Sigmoid colon (tissue), 7 donors: ENCODE data around the gene PADI2. TPM values are rescaled to one million over a fixed set of nuclear protein-coding genes. Genes with fewer than 3 reads are reported as not detected.

Experiments
- DNase-seq: peaks from one replicate; pipeline ENCODE4 v3.0.0-alpha.2; 2019
- H3K27ac ChIP-seq, 4 donors: fragments of 200-600 bp; sonication (generic); one replicate each; pipeline ENCODE4 v1.5.1; 2016 to 2019; ENCODE audit warnings: mild to moderate bottlenecking in 1 of 4
- H3K27me3 ChIP-seq, 3 donors: fragments of 200-600 bp; sonication (generic); one replicate each; pipeline ENCODE4 v1.5.1; 2019; ENCODE audit warnings: mild to moderate bottlenecking in 1 of 3
- H3K36me3 ChIP-seq, 4 donors: fragments of 200-600 bp; sonication (generic); one replicate each; pipeline ENCODE4 v1.5.1; 2016 to 2019
- H3K4me1 ChIP-seq, 4 donors: fragments of 200-600 bp; sonication (generic); one replicate each; pipeline ENCODE4 v1.5.1; 2017 to 2019
- H3K4me3 ChIP-seq, 4 donors: fragments of 200-600 bp; sonication (generic); one replicate each; pipeline ENCODE4 v1.5.1; 2017 to 2019; ENCODE audit warnings: mild to moderate bottlenecking in 2 of 4, moderate library complexity in 1 of 4
- H3K9me3 ChIP-seq, 4 donors: fragments of 200-600 bp in 3 of 4; sonication (generic) in 3 of 4; one replicate each; pipeline versions ENCODE4 v1.5.1 to v1.6.1; 2013 to 2019
- EP300 ChIP-seq, 4 donors: sonication (generic); formaldehyde crosslinking; IDR thresholded peaks; one replicate each; pipeline ENCODE4 v1.6.1; 2017; ENCODE audit warnings: antibody characterized with exemption in 4 of 4
- POLR2A ChIP-seq, 2 donors: fragments of 450-650 bp; IDR thresholded peaks; one replicate each; pipeline ENCODE4 v1.6.1; 2016; ENCODE audit warnings: antibody characterized with exemption in 2 of 2, mild to moderate bottlenecking in 2 of 2, moderate library complexity in 2 of 2
- POLR2AphosphoS5 ChIP-seq, 4 donors: sonication (generic); formaldehyde crosslinking; IDR thresholded peaks; one replicate each; pipeline ENCODE4 v1.6.1; 2017; ENCODE audit warnings: antibody characterized with exemption in 4 of 4
- WGBS, 2 donors: extraction: QIAGEN DNeasy Blood & Tissue Kit; methylation state at CpG; one replicate each; pipeline ENCODE4 v1.1.7; 2013; 5-methylcytosine and 5-hydroxymethylcytosine counted together
- intact Hi-C: fragments of 100-400 bp; cut with DNase I; formaldehyde crosslinking; loops from one replicate; pipeline ENCODE4 v1.15.1; 2023
- polyA plus RNA-seq, 3 donors: library from polyadenylated mRNA; stranded (reverse); fragments of 200-250 nt; gene quantifications; one replicate each; pipeline ENCODE4 v1.2.3, GENCODE V29; 2013
- total RNA-seq, 4 donors: library from RNA; depleted of rRNA; stranded (reverse); fragments of >200 nt; gene quantifications; one replicate each; pipeline ENCODE4 v1.1.0, GENCODE V29; 2016
- TF ChIP-seq, protein P1 (sequence below), 4 experiments: fragments of 450-650 bp in 3 of 4; fragments of 200-600 bp in 1 of 4; IDR thresholded peaks; one replicate each; pipeline ENCODE4 v1.5.1; 2016 to 2019; ENCODE audit warnings: antibody characterized with exemption in 4 of 4, mild to moderate bottlenecking in 3 of 4, moderate library complexity in 2 of 4
- donor health status: healthy with polysubstance abuse.
- donor health status: Bipolar disorder and iron deficiency.
- donor health status: healthy.

Gene PADI2
- total and polyA plus RNA-seq, 7 donors = 0.27 to 169 (median 1.1) TPM

DNA sequence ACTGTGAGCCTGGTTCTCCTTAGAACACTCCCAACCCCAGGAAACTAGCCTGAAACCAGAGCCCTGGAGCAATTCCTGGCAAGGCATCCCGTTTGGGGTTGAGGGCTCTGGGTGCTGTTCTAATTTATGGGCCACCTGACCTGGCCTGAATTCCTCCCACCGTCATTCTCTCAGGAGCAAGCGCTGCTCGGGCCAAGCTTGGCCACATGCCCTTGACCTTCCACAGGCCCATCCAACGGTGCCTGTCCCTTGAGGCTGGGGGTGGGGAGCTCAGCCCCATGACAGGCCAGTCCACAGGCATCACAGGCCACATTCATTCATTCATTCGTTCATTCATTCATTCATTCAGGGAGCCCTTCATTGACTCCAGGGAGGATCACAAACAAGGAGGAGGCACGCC lies 5.3 kb downstream of the PADI2 start:
- peak in 1 of 4 donors; percentile 10 for TF ChIP-seq POLR2AphosphoS5 (IDR thresholded peaks at IDR 0.05)
- TF ChIP-seq, protein P1, sequence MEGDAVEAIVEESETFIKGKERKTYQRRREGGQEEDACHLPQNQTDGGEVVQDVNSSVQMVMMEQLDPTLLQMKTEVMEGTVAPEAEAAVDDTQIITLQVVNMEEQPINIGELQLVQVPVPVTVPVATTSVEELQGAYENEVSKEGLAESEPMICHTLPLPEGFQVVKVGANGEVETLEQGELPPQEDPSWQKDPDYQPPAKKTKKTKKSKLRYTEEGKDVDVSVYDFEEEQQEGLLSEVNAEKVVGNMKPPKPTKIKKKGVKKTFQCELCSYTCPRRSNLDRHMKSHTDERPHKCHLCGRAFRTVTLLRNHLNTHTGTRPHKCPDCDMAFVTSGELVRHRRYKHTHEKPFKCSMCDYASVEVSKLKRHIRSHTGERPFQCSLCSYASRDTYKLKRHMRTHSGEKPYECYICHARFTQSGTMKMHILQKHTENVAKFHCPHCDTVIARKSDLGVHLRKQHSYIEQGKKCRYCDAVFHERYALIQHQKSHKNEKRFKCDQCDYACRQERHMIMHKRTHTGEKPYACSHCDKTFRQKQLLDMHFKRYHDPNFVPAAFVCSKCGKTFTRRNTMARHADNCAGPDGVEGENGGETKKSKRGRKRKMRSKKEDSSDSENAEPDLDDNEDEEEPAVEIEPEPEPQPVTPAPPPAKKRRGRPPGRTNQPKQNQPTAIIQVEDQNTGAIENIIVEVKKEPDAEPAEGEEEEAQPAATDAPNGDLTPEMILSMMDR (IDR thresholded peaks at IDR 0.05) = no peak
- DNase-seq = no peak
- H3K27ac ChIP-seq = no peak overlapping the region
- no peaks in the 10 kb centered on the region for H3K9me3 ChIP-seq
- H3K27me3 ChIP-seq = peaks cover 14 to 29% (median 28%) of the 10 kb centered on the region in 3 donors
- intact Hi-C loops = no loop called here
- H3K4me3 ChIP-seq = no peak overlapping the region
- 60 to 65% methylated on average over 7 of the region's 7 CpGs for WGBS, 2 donors
- H3K36me3 ChIP-seq = no peaks in the 10 kb centered on the region
- H3K4me1 ChIP-seq = peaks cover 0 to 18% (median 16%) of the 10 kb centered on the region in 4 donors

DNA sequence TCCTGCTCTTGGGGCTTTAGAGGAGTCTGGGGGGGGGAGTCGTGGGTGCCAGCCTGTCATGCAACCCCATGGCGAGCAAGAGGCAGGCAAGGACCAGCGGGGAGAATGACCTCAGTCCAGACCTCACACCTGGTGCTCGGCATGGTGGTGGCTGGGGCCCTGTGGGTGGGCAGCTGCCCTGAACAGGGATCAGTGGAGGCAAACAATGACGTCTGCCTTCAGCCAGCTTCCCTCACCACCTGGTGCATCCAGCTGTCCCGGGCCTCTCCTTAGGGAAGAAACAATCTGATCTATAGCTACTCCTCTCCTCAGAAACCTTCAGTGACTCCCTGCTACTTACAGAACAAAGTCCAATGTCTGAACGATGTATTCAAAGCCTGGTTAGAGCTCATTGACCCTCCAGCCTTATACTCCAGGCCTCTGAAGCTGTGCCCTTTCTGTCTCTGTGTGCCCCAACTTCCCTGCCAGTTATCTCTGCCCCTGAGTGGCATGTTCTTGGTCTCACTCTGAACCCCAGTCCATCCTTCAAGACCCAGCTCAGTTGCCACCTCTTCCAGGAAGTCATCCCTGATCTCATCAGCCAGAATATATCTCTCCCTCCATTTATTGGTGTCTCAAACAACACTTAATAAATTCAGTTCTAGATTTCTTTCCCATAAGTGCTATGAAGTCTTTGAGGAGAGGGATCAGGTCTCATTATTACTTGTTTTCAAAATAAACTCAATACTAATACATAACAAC lies 6.6 kb downstream of the PADI2 start:
- no peak overlapping the region for H3K27ac ChIP-seq
- no peak overlapping the region for H3K4me3 ChIP-seq
- TF ChIP-seq POLR2A (IDR thresholded peaks at IDR 0.05) (no peak), POLR2AphosphoS5 (IDR thresholded peaks at IDR 0.05) (no peak), EP300 (IDR thresholded peaks at IDR 0.05) (no peak)
- TF ChIP-seq, protein P1 (IDR thresholded peaks at IDR 0.05) = no peak
- H3K27me3 ChIP-seq = peaks cover 3 to 17% (median 16%) of the 10 kb centered on the region in 3 donors
- 49 to 59% methylated on average over 7 of the region's 7 CpGs for WGBS, 2 donors
- H3K4me1 ChIP-seq = peaks cover 0 to 16% (median 10%) of the 10 kb centered on the region in 4 donors
- no peak for DNase-seq
- H3K36me3 ChIP-seq = no peaks in the 10 kb centered on the region
- intact Hi-C loops = no loop called here
- no peaks in the 10 kb centered on the region for H3K9me3 ChIP-seq

DNA sequence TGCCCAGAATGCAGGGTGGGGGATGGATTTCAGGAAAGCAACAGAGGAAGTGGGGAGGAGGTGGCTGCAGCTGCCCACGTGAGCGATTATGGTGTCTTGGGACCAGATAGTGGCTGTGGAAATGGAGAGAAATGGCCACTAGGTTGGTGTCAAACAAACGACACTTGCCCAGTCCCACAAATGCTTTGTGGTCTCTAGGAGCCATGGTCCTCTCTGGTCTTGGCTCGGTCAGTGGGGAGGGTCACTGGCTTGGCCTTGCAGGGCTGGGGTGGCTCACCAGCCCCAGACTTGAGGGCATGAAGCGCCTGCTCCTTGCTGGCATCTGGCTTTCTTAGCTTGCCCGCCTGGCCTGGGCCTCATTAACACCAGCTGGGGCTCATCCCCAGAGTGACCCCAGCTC lies 7.2 kb downstream of the PADI2 start:
- no peaks in the 10 kb centered on the region for H3K9me3 ChIP-seq
- no peak for TF ChIP-seq EP300 (IDR thresholded peaks at IDR 0.05)
- no peak for TF ChIP-seq POLR2A (IDR thresholded peaks at IDR 0.05)
- TF ChIP-seq, protein P1 (IDR thresholded peaks at IDR 0.05) = no peak
- TF ChIP-seq POLR2AphosphoS5 (IDR thresholded peaks at IDR 0.05) = no peak
- WGBS, 2 donors = 70 to 89% methylated on average over 6 of the region's 6 CpGs
- DNase-seq = no peak
- H3K27ac ChIP-seq = no peak overlapping the region
- no peak overlapping the region for H3K4me3 ChIP-seq
- intact Hi-C loops = no loop called here
- H3K4me1 ChIP-seq = peaks cover 0 to 16% (median 10%) of the 10 kb centered on the region in 4 donors
- H3K36me3 ChIP-seq = no peaks in the 10 kb centered on the region
- H3K27me3 ChIP-seq = peaks cover 0 to 14% (median 12%) of the 10 kb centered on the region in 3 donors

DNA sequence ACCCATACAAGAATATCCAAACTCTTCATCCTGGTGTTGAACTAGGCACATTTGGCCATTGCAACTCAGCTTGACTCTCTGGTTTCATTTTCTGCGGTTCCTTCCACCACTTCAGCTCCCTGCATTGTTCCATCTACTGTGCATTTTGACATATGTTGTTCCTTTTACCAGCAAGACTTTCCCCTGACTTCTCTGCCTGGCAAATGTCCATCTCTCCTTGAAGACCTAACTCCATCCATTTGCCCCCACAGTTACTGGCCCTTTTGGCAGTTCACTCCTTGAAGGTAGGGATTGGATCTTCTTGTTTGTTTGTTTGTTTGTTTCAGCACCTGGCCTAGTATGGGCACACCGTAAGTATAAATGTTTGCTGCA lies 8.7 kb downstream of the PADI2 start:
- intact Hi-C loops = no loop called here
- DNase-seq = no peak
- Histone ChIP-seq H3K4me3 (no peak overlapping the region), H3K4me1 (peaks cover 0 to 16% (median 10%) of the 10 kb centered on the region in 4 donors), H3K36me3 (no peaks in the 10 kb centered on the region), H3K27ac (no peak overlapping the region), H3K9me3 (no peaks in the 10 kb centered on the region), H3K27me3 (no peaks in the 10 kb centered on the region)
- 38 to 70% methylated on average over 2 of the region's 2 CpGs for WGBS, 2 donors
- no peak for TF ChIP-seq POLR2A (IDR thresholded peaks at IDR 0.05)
- TF ChIP-seq, protein P1 (IDR thresholded peaks at IDR 0.05) = no peak
- no peak for TF ChIP-seq EP300 (IDR thresholded peaks at IDR 0.05)
- no peak for TF ChIP-seq POLR2AphosphoS5 (IDR thresholded peaks at IDR 0.05)
